ENCODE results near the gene DENND4A. TPM values are rescaled to one million over a fixed set of nuclear protein-coding genes. Genes with fewer than 3 reads are reported as not detected.

DENND4A gene
- total and polyA plus RNA-seq, 2 donors (not counting 1 experiment from before 2014, with no cell fraction given): 24.4 to 103 TPM

DNA sequence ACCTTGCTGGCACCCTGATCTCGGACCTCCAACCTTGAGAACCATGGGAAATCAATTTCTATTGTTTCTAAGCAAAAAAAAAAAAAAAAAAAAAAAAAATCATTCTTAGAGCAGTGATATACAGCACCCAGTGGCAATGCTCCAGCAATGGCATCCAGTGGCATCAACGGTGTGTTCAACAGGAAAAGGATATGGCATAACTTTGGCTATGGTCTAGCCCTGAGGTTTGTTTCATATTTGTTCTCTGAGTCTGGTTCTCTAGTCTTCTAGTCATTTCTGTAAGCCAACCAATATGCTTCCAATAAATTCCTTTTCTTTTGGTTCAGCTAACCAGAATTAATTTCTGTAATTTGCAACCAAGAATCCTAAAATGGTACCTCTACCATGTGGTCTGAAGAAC is 19.2 kb downstream of the DENND4A start:
- Histone ChIP-seq H3K4me3 (ENCODE audit: control extremely low read depth in 1 of 5, extremely low read depth in 1 of 5, insufficient read depth in 1 of 5, low read depth in 2 of 5, low read length in 4 of 5) (peak overlapping the region in 3 of 5 experiments; percentile 15 to 29 (median 21)), H3K27me3 (replicated peaks in 1 of 4; ENCODE audit: control extremely low read depth in 1 of 4, control insufficient read depth in 3 of 4, insufficient read depth in 4 of 4, low read length in 3 of 4) (no peaks in the 10 kb centered on the region), H4K20me1 (ENCODE audit: control insufficient read depth, insufficient read depth, low read length, poor library complexity, severe bottlenecking) (peaks cover 14% of the 10 kb centered on the region), H3K36me3 (replicated peaks in 1 of 2; ENCODE audit: control extremely low read depth in 1 of 2, control insufficient read depth in 1 of 2, extremely low read depth in 1 of 2, insufficient read depth in 2 of 2, low read length in 1 of 2) (peaks cover 0 to 14% of the 10 kb centered on the region in 2 experiments), H3K4me2 (replicated peaks; ENCODE audit: low read depth, low read length, poor library complexity, severe bottlenecking) (peak overlapping the region; percentile 54), H3K4me1 (ENCODE audit: control insufficient read depth in 2 of 2, insufficient read depth in 2 of 2, low read length in 2 of 2) (peaks cover 76 to 85% of the 10 kb centered on the region in 2 donors), H3K9ac (ENCODE audit: low read length) (peak overlapping the region; percentile 31), H3K9me3 (ENCODE audit: control extremely low read depth in 1 of 3, control insufficient read depth in 2 of 3, insufficient read depth in 1 of 3, low read length in 2 of 3) (no peaks in the 10 kb centered on the region), H2AFZ (ENCODE audit: insufficient read depth, low read depth, low read length, poor library complexity, severe bottlenecking) (no peak overlapping the region), H3K79me2 (ENCODE audit: control insufficient read depth, insufficient read depth, low read length) (peaks cover 96% of the 10 kb centered on the region), H3K27ac (ENCODE audit: low read length in 2 of 2) (peak overlapping the region; percentile 90 to 93)
- Mint-ChIP-seq H3K4me3 (peak overlapping the region; percentile 80), H3K9me3 (ENCODE audit: insufficient read depth) (no peaks in the 10 kb centered on the region), H3K27me3 (no peaks in the 10 kb centered on the region), H3K4me1 (peaks cover 77% of the 10 kb centered on the region), H3K27ac (peak overlapping the region; percentile 92)
- intact Hi-C loops (cut with micrococcal nuclease): loop anchor here (1.0 to 2.0 kb wide), 2 partner anchors 14 to 19 kb away; partner anchors contain the start of gene DENND4A
- no peak for TF ChIP-seq EZH2 (IDR thresholded peaks at IDR 0.05; ENCODE audit: borderline replicate concordance, insufficient read depth, low read depth, low read length, poor library complexity, severe bottlenecking)
- CTCF ChIA-PET: no interaction called here
- DNase-seq (no peak), ATAC-seq (ENCODE audit: low read depth) (no peak)
- WGBS (ENCODE audit: insufficient coverage): no CpG with 5 or more reads among the region's 2 CpGs
- POLR2A ChIA-PET: interaction anchor here (0.7 kb wide), 1 partner anchor 32 kb away, joined by 7 read pairs; no protein-coding TSS in a partner anchor

DNA sequence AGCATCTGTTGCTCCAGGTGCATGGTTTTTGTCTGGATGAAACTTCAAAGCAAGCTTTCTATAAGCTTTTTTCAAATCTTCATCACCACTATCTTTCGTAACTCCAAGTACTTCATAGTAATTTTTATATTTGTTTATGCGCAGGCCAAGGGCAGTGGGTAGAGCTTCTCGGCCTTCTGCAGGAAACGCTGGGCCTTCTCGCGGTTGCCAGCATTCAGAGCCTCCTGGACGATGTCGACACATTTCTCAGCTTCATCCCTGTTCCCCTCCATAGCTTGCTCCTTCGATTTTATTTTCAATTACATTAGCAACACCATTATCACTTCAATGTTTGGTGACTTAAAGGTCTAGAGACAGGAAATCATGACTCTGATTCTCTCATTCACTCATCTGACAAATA is 20.2 kb downstream of the DENND4A start:
- ChIA-PET CTCF (no interaction called here), POLR2A (no interaction called here)
- no peaks in the 10 kb centered on the region for H3K27me3 Mint-ChIP-seq
- TF ChIP-seq EZH2 (IDR thresholded peaks at IDR 0.05; ENCODE audit: borderline replicate concordance, insufficient read depth, low read depth, low read length, poor library complexity, severe bottlenecking): no peak
- TF ChIP-seq, protein P1, sequence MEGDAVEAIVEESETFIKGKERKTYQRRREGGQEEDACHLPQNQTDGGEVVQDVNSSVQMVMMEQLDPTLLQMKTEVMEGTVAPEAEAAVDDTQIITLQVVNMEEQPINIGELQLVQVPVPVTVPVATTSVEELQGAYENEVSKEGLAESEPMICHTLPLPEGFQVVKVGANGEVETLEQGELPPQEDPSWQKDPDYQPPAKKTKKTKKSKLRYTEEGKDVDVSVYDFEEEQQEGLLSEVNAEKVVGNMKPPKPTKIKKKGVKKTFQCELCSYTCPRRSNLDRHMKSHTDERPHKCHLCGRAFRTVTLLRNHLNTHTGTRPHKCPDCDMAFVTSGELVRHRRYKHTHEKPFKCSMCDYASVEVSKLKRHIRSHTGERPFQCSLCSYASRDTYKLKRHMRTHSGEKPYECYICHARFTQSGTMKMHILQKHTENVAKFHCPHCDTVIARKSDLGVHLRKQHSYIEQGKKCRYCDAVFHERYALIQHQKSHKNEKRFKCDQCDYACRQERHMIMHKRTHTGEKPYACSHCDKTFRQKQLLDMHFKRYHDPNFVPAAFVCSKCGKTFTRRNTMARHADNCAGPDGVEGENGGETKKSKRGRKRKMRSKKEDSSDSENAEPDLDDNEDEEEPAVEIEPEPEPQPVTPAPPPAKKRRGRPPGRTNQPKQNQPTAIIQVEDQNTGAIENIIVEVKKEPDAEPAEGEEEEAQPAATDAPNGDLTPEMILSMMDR (IDR thresholded peaks at IDR 0.05): no peak
- Histone ChIP-seq H3K4me3 (ENCODE audit: control extremely low read depth in 1 of 5, extremely low read depth in 1 of 5, insufficient read depth in 1 of 5, low read depth in 2 of 5, low read length in 4 of 5) (no peak overlapping the region), H3K79me2 (ENCODE audit: control insufficient read depth, insufficient read depth, low read length) (peaks cover 96% of the 10 kb centered on the region), H2AFZ (ENCODE audit: insufficient read depth, low read depth, low read length, poor library complexity, severe bottlenecking) (no peak overlapping the region), H3K4me2 (replicated peaks; ENCODE audit: low read depth, low read length, poor library complexity, severe bottlenecking) (peak overlapping the region; percentile 1), H3K4me1 (ENCODE audit: control insufficient read depth in 2 of 2, insufficient read depth in 2 of 2, low read length in 2 of 2) (peaks cover 67 to 84% of the 10 kb centered on the region in 2 donors), H3K27me3 (replicated peaks in 1 of 4; ENCODE audit: control extremely low read depth in 1 of 4, control insufficient read depth in 3 of 4, insufficient read depth in 4 of 4, low read length in 3 of 4) (no peaks in the 10 kb centered on the region), H3K9me3 (ENCODE audit: control extremely low read depth in 1 of 3, control insufficient read depth in 2 of 3, insufficient read depth in 1 of 3, low read length in 2 of 3) (no peaks in the 10 kb centered on the region), H3K36me3 (replicated peaks in 1 of 2; ENCODE audit: control extremely low read depth in 1 of 2, control insufficient read depth in 1 of 2, extremely low read depth in 1 of 2, insufficient read depth in 2 of 2, low read length in 1 of 2) (peaks cover 0 to 9% of the 10 kb centered on the region in 2 experiments), H4K20me1 (ENCODE audit: control insufficient read depth, insufficient read depth, low read length, poor library complexity, severe bottlenecking) (peaks cover 22% of the 10 kb centered on the region), H3K9ac (ENCODE audit: low read length) (no peak overlapping the region), H3K27ac (ENCODE audit: low read length in 2 of 2) (peak overlapping the region in 1 of 2 donors; percentile 90)
- no peaks in the 10 kb centered on the region for H3K9me3 Mint-ChIP-seq (ENCODE audit: insufficient read depth)
- peak overlapping the region; percentile 35 for H3K4me3 Mint-ChIP-seq
- H3K27ac Mint-ChIP-seq: peak overlapping the region; percentile 64
- ATAC-seq (ENCODE audit: low read depth) (no peak), DNase-seq (no peak)
- intact Hi-C loops (cut with micrococcal nuclease): loop anchor here (2.0 kb wide), 1 partner anchor 15 kb away; no protein-coding TSS in a partner anchor
- 98% methylated on average over 6 of the region's 9 CpGs for WGBS (ENCODE audit: insufficient coverage)
- H3K4me1 Mint-ChIP-seq: peaks cover 77% of the 10 kb centered on the region
